Hepatocyte (in vitro differentiated cells): ENCODE measurements around the gene DSCAML1.

Experiments
- EZH2 ChIP-seq: fragments of 200-600 bp; sonication (generic); IDR thresholded peaks from 2 replicates; pipeline ENCODE4 v1.6.1; 2016; ENCODE audit warnings: antibody characterized with exemption, mild to moderate bottlenecking, borderline replicate concordance
- TF ChIP-seq, protein P1 (sequence below): fragments of 200-600 bp; sonication (generic); IDR thresholded peaks from 2 replicates; pipeline ENCODE4 v1.5.1; 2016; ENCODE audit warnings: antibody characterized with exemption, mild to moderate bottlenecking; ENCODE audit not compliant: poor library complexity

DNA sequence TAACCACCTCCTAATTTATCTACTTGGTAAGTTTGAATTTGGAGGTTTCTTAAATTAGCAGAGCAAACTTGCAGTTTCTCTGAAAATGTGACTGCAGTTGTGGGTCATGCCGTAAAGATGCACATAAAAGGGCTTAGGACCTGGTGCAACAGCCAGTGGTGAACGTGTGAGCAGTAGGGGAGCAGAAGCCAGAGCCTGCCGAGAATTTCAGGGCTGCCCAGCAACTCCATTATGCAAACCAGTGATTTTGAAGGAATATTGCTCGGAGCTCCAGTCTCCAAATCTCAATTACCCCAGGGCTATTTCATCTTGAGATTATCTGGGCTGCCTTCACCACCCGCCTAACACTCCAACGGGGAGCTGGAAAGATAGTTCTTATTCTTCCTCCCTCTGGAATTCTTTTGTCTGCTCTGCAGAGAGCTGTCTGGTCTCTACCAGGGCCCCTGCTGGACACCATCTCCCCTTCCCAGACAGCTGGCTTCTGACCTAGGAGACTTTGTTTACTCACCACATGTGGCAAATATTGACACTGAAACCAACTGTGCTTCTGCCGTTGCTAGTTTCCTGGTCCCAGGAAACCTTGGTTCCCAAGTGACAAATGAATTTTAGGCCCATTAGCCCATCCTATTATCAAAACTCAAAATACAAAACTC, 93.9 kb downstream of the DSCAML1 start:
- TF ChIP-seq, protein P1, sequence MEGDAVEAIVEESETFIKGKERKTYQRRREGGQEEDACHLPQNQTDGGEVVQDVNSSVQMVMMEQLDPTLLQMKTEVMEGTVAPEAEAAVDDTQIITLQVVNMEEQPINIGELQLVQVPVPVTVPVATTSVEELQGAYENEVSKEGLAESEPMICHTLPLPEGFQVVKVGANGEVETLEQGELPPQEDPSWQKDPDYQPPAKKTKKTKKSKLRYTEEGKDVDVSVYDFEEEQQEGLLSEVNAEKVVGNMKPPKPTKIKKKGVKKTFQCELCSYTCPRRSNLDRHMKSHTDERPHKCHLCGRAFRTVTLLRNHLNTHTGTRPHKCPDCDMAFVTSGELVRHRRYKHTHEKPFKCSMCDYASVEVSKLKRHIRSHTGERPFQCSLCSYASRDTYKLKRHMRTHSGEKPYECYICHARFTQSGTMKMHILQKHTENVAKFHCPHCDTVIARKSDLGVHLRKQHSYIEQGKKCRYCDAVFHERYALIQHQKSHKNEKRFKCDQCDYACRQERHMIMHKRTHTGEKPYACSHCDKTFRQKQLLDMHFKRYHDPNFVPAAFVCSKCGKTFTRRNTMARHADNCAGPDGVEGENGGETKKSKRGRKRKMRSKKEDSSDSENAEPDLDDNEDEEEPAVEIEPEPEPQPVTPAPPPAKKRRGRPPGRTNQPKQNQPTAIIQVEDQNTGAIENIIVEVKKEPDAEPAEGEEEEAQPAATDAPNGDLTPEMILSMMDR, result no peak
- no peak for TF ChIP-seq EZH2
